GM18858 (cell line): ENCODE results near the gene KYAT1.
A peak's percentile ranks its signal among the peaks of the same experiment; 100 is the strongest.
"Not testable (repeated sequence)": the region's sequence is repeated elsewhere in the genome, so short reads cannot be mapped to it uniquely, and the experiment has no call there.

Experiments
- ATAC-seq: cut with Tn5 transposase; IDR thresholded peaks from one replicate; pipeline ENCODE4 v1.9.1; 2021; ENCODE audit not compliant: unreplicated experiment

The KYAT1 gene

DNA sequence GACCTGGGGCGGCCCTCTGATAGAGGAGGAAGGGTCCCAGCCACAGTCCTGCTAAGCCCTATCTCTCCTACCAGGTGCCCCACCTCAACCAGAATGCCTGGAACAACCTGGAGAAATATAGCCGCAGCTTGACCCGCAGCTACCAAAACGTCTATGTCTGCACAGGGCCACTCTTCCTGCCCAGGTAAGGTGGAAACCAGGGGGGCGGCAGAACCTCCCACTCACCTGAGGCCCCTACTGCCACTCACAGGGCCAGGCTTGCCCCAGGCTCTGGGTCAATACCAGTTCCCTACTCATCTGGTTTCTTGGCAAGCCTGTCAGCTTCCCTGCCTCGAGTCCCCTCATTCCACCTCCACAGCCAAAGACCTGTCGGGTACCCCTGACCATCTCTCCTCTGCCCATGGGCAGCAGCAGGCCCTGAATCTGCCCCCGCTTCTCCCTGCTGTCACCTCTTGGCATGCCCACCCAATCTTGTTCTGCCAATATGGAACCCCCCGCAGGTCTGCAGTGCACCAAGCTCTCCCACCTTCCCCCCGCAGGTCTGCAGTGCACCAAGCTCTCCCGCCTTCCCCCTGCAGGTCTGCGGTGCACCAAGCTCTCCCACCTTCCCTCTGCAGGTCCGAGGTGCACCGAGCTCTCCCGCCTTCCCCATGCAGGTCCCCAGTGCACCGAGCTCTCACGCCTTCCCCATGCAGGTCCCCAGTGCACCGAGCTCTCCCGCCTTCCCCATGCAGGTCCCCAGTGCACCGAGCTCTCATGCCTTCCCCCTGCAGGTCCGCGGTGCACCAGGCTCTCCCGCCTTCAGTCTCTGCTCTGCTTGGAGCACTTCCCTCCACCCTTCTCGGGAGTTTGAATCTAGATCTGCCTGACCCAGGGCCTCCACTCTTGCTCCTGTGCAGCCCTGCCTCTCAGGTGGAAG, 60.8 kb downstream of the KYAT1 start:
- ATAC-seq = no peak

DNA sequence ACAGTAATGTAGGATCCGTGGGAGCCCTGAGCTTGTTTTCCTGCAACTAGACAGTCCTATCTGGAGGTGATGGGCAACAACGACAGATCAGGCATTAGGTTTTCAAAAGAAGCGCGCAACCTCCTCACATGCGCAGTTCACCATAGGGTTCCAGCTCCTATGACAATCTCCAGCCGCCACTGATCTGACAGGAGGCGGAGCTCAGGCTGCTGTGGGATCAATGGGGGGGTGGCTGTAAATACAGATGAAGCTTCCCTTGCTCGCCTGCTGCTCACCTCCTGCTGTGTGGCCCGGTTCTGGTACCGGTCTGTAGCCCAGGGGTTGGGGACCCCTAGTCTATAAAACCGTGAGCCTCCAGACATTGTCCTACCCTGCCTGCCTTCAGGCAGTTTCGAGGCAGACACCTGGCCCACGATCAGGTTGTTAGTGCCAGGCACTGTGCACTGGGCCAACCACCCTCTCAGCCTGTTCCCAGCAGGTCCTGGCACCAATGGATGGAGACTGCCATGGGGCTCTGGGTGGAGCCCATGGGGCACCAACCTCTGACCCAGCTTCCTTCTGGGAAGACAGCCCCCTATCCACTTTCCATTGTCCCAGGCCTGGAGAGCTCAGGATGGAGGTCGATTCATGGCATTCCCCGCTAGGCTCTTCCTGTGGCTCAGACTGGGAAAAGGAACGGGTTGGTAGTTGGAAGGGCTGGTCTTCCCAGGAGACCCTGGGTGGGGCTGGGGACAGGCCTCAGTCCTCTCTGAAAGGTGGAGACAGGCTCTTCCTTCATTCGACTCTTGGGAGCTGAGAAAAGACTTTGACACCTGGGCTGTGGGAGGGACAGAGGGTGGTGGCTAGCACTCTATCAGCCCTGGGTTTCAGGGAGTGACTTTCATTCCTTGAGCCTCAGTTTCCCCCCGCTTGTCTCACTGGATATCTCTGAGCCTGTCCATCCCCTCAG, 61.8 kb downstream of the KYAT1 start:
- ATAC-seq = no peak

DNA sequence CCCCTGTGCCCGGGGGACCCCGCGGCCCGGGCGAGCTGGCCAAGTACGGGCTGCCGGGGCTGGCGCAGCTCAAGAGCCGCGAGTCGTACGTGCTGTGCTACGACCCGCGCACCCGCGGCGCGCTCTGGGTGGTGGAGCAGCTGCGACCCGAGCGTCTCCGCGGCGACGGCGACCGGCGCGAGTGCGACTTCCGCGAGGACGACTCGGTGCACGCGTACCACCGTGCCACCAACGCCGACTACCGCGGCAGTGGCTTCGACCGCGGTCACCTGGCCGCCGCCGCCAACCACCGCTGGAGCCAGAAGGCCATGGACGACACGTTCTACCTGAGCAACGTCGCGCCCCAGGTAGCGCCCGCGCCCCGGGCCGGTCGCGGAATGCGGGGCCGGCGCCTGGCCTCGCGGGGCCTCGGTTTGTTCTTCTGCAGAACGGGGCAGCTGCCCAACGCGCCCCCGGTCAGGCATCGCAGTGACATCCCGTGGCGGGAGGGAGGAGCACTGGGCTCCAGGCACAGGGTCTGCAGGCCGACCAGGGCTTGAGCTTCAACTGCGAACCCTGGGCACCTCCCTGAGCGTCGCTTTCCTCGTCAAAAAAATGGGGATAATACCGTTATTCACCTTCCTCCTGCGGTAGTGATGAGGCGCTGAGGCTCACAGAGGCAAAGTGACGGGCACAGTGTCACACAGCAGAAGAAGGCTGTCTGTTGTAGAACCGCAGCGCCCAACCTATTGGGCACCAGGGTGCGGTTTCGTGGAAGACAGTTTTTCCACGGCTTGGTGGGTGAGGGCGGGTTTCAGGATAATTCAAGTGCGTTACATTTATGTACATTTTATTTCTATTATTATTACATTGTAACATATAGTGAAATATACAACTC, 62.7 kb downstream of the KYAT1 start:
- ATAC-seq = peak; percentile 20

DNA sequence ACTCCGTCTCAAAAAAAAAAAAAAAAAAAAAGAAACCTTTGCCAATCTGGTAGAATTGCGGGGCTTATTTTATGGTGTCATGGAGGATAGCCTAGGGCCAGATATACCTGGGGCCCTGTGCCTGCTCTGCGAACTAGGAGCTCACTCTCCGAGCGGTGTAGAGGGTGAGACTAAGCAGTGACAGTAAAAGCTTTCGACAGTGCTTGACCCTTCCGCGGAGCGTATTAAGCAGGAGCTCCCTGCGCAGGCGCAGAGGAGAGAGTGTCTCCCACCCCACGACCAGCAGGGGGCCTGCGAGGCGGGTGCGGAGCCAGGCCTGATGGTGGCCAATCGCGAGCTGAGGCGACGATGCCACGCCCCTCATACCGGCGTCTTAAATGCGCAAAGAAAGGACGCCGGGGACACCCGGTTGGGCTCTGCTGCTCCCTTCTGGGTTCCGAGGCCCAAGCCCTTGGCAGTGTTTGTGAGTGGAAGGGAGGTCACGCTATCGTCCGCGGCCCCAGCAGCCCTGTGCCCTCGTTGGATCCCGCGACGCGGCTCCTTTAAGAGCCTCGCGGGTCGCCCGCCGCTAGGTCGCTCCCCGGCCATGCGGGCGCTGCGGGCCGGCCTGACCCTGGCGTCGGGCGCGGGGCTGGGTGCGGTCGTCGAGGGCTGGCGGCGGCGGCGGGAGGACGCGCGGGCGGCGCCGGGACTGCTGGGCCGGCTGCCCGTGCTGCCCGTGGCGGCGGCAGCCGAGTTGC, 63.5 kb downstream of the KYAT1 start, which contains the start of gene ENDOG:
Gene ENDOG (plus strand): TSS at position 402 of the 740 bp plus-strand sequence. CDS start 185 bp downstream, at position 587.
- ATAC-seq = peak; percentile 81

DNA sequence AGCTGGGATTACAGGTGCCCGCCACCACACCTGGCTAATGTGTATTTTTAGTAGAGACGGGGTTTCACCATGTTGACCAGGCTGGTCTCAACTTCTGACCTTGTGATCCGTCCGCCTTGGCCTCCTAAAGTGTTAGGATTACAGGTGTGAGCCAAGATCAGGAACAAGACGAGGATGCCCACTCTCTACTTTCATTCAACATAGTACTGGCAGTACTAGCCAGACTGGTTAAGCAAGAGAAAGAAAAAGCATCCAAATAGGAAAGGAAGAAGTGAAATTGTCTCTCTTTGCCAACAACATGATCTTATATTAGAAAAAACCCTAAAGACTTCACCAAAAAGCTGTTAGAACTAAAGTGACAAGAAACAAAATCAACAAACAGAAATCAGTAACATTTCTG, 70.9 kb downstream of the KYAT1 start:
- ATAC-seq = no peak

DNA sequence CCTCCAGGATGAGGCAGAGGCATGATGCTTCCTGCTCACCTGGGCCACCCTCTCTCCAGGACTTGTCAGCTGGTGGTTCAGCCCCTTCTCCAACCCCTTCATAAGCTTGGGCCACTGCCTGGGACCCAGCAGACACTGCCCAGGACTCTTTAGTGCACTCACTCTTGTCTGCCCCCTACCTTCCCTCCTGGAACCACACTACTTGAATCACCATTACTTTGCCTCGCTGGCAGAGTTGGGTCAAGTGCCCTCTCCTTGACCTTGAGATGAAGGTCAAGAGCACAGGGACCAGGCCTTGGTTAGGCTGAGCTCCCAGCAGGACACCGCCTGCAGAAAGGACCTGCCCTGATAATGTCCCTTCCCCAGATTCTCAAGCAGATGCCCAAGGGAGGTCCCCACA, 71.9 kb downstream of the KYAT1 start:
- no peak for ATAC-seq

DNA sequence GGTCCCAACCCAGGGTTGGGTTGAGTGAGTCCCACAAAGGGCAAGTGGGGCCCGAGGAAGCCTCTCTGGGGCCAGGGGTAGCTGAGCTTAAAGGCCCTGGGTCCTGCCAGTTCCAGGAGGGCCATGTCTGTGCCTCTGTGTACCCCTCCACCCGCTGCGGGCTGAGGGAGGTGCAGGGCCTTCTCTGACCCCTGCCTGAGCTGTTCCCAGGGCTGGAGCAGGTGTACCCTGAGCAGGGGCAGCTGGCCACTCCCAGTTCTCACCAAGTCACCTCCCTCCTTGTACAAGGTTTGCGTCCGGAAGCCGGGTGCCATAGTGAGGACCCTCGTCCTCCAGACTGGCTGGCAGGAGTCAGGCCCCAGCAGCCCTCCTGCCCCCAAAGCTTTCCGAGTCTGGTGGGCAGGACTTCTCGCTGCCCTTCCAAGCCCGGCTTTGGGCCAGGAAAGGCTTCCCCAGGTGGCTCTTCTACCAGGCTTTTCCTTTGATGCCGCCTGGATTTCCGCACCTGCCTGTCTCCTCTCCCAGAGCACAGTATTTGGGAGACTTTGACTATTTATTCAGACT, 72.6 kb downstream of the KYAT1 start:
- no peak for ATAC-seq

DNA sequence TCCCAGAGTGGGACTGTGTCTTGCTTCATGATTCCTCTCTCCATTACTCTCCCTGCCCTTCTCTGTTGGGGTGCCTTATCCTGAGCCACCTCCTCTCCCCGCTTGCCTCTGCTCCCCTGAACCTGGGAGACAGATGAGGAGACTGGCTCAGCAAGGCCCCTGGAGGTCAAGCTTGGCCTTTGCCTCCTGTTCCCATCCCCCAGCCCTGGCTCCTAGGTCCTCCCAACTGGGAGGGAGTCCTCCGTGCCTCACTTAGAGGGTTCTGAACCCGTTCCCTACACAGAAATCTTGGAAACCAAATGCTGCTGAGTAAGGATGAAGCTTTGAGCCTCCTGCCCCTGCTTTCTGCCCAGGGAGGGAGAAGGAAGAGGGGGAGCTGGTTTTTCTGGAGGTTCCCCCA, 73.2 kb downstream of the KYAT1 start:
- ATAC-seq = no peak

DNA sequence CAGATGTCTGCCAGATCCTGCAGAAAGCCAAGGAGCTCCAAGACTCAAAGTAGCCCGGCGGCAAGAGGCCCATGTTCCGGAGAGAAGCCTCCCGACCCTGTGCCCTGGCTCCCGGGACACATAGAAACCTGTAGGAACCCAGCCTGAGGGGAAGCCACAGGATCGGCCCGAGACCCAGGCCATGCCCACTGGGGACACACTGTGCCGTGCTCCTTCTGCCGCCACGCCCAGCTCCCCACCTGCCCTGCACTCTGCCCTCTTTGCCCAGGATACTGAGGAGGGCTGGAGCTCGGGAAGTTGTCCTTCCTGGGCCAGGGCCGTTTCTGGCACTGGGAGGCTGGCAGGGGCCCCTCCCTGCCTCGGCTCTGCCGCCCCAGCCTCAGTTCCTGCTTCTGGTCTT, 73.9 kb downstream of the KYAT1 start:
- ATAC-seq = no peak

DNA sequence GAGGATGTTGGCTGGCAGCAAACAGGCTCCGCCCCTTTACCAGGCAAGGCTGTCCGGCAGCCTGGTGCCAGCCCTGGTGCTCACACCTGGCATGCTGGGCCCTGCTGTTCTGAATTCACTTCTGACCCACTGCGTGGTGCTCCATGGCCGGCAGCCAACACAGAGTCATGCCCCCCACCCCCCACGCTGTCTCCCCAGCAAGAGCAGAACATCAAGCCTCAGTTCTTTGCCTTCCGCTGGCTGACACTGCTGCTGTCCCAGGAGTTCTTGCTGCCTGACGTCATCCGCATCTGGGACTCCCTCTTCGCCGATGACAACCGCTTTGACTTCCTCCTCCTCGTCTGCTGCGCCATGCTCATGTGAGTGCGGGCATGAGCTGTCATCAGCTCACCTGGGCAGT, 76.1 kb downstream of the KYAT1 start:
- no peak for ATAC-seq

DNA sequence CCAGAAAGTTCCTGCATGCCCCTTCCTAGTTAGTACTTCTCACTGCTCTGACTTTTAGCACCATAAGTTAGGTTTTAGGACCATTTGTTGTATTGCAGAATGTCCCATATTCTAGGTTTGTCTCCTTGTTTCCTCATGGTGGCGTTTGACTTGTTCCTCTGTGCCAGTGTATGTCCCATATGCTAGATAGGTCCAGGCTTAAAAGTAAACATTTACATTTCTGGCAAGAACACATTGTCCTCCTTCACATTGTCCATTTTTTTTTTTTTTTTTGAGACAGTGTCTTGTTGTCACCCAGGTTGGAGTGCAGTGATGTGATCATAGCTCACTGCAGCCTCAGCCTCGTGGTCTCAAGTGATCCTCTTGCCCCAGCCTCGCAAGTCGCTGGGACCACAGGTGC, 79.3 kb downstream of the KYAT1 start:
- no peak for ATAC-seq

DNA sequence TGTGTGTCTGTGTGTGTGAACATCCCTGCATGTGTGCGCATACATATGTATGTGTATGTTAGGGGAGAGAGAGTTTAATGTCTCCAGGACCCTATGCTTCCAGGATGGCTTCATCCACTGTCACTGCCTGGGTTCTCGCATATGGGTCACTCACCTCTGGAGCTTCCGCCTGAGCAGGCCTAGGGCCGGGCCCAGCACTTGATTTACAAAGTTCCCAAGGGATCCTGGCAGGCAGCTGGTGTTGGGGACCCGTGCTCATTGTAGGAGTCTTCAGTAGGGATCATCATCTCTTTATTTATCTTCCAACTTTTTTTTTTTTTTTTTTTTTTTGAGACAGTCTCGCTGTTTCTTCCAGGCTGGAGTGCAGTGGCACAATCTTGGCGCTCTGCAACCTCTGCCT, 81.7 kb downstream of the KYAT1 start:
- no peak for ATAC-seq

DNA sequence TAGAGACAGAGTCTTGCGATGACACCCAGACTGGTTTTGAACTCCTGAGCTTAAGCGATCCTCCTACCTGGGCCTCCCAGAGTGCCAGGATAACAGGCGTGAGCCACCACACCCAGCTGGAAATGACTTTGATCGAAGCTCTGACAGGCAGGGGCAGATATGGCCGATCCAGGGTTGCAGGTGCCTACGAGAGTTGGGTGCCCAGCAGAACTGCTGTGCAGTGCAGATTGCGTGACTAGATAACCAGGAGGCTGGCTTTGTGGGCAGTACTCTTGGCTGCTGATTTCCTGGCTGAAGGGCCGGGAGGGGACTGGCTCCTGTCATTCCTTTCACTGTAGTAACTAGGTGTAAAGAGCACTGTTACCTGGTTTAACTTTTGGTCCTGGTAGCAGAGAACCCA, 82.9 kb downstream of the KYAT1 start:
- ATAC-seq = no peak

DNA sequence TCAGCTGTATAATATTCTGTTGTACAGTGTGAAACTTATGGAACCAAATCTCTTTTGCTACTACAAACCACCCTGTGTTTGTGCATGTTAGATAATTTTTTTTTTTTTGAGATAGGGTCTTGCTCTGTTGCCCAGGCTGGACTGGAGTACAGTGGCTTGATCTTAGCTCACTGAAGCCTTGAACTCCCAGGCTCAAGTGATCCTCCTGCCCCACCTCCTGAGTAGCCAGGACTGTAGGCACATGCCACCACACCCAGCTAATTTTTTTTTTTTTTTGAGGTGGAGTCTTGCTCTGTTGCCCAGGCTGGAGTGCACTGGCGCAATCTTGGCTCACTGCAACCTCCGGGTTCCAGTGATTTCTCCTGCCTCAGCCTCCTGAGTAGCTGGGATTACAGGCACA, 86.8 kb downstream of the KYAT1 start:
- ATAC-seq = not testable (repeated sequence)

DNA sequence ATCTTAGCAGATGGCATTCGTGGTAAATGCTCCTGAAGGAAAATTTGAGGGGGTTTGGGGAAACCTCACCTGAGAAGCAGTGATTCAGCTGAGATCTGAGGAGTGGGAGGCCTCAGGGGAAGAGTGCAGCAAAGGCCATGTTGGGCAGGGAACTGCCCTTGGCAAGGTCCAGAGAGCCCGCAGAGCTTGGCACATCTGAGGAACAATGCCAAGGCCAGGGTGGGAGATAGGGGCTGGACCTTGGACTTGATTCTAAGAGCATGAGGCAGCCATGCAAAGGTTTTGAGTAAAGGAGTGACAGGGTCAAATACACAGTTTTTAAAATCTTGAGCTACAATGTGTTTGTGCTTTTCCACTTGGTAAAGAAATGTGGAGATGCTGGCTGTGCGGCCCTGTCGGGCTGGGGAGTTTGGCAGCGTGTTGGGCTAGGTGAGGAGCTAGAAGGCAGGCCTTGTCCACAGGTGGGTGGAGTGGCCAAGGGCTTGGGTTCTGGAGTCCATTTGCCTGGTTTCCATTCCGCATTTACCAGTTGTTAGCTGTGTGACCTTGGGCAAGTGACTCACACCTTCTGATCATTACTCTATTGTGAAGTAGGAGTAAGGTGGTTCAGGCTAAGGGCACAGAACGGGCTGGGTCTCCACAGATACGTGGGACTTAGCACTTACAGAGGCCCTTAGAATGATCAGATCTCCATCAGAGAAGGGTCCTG, 88.6 kb downstream of the KYAT1 start:
- ATAC-seq = no peak

DNA sequence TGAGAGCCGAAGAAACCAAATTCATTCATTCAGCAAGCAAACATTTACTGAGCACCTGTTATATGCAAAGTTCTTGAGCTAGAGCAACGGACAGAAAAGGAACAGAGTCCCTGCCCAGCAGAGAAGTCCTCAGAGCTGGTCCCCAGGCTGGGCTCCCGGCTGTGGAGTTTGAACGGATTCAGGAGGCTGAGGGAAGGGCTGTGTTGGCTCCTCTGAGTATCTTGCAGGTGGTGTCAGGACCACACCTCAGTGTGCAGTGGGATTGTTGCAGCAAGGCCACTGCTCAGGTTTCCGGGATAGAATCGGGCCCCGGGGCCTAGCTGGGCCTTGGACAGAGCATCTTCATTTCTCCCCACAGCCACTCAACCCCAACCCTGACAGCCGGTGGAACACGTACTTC, 89.6 kb downstream of the KYAT1 start:
- no peak for ATAC-seq

DNA sequence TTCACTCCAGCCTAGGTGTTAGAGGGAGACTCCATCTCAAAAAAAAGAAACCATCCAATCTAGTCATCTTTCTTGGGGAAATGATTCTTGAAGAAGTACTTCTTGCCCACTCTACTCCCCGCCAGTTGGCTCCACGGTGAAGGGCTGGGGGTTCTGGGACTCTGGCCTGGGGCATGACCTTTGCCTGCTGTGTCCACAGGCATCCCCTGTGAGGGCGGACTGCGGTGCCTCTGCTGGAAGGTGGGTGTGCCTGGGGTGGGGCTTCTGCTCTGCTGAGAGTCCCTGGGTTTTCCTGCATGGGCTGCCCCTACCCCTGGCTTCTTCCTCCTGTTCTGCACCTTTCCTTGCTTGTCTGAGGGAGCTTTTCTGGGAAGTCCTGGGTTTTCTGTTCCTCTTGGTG, 91.2 kb downstream of the KYAT1 start:
- no peak for ATAC-seq

DNA sequence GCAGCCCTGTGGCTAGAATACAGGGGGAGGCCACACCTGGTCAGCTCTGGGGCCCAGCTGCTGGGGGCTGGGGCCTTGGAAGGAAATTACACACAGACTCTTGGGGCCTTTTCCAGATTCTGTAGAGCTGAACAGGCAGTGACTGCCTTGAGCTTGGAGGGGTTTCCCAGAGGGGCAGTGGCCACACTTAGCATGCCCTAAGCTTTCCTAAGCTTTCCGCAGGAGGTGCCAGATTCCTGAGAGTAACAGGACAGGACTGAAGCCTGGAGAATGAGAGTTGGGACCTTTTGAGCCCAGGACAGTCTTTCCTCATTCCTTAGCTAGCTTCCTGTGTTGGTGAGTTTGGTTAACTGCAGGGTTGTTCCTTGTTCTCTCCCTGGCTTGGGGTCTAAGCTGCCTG, 93.3 kb downstream of the KYAT1 start:
- no peak for ATAC-seq

DNA sequence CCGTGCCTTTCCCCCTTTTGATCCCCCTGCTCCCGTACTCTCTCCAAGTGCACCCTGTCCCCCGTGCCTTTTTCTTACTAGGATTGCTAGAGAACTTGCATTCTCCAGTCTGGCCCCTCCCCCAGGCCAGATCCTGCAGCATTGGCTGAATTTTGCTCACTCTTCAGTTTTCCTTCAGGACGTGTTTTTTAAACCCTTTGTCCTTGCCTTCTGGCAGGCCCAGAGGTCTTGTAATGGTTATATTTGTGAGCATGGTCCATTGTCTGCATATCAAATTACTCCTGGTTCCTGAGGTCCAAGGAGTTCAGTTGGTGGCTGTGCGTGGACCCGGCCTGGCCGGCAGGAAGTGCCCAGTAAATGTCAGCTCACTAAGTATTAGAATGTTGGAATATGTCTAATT, 94.1 kb downstream of the KYAT1 start:
- no peak for ATAC-seq
